Measurements from ENCODE around the gene VPS16. TPM values are rescaled to one million over a fixed set of nuclear protein-coding genes. Genes with fewer than 3 reads are reported as not detected.

VPS16 gene
- total and polyA plus RNA-seq, 2 of the 13 experiments (the other 11 are each of a cell fraction or from before 2014, with no cell fraction given): 34.2 to 35.4 TPM

DNA sequence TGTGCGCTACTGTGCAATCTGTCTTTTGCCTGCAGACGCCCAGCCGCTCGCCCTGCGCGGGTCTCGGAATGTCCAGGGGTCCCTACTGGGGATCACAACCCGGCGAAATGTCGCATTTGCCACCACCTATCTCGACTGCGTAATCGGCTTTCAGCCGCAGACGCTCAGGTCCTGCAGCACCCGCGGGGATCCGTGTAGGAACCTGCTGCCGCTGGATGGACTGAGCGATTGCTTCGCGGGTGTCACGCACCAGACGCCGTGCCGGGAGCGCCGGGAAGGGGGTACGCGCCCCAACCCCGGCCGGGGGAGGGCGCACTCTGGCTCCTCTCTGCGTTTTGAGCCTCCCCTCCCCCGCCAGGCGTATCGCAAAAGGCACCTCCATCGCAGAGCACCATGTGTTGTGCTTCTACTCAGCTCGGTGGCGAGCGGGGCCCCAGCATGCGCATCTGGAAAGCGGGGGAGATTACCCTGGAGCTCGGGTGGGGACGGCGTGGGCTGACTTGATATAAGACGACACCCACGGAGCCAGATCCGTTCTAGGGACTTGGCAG, 32.0 kb downstream of the VPS16 start (continued):
- TF ChIP-seq, protein P1, sequence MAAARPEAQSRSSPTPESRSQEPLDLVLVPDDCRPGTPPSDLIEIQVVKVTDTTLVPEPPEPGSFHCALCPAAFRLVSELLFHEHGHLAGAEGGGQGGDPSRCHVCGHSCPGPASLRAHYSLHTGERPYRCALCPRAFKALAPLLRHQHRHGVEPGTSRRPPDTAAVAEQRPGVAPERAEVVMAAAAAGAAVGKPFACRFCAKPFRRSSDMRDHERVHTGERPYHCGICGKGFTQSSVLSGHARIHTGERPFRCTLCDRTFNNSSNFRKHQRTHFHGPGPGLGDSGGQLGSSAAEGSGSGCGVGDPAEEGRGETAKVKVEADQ (CRISPR knock-in tag; IDR thresholded peaks at IDR 0.05; ENCODE audit: borderline replicate concordance): no peak
- TF ChIP-seq ZNF414 (CRISPR knock-in tag; IDR thresholded peaks at IDR 0.05): no peak
- no peak for TF ChIP-seq ZNF225 (CRISPR knock-in tag; IDR thresholded peaks at IDR 0.05)
- peak; percentile 82 for TF ChIP-seq MED8 (CRISPR knock-in tag; IDR thresholded peaks at IDR 0.05; ENCODE audit: insufficient replicate concordance)
- no peak for TF ChIP-seq SCMH1 (CRISPR knock-in tag; IDR thresholded peaks at IDR 0.05; ENCODE audit: borderline replicate concordance)
- TF ChIP-seq ZNF446 (CRISPR knock-in tag; IDR thresholded peaks at IDR 0.05): peak; percentile 77; the same call in 1 of the 2 replicates
- TF ChIP-seq GATA4 (IDR thresholded peaks at IDR 0.05; ENCODE audit: borderline replicate concordance, low read depth): no peak
- peak; percentile 68 for TF ChIP-seq FOXO1 (CRISPR knock-in tag; IDR thresholded peaks at IDR 0.05)
- TF ChIP-seq TAF15 (IDR thresholded peaks at IDR 0.05; ENCODE audit: low read depth, low read length, poor library complexity, severe bottlenecking): no peak
- no peak; the same call in 1 of the 2 replicates for TF ChIP-seq FIP1L1 (IDR thresholded peaks at IDR 0.05; ENCODE audit: borderline replicate concordance, insufficient read depth, low read depth, low read length)
- no peak for TF ChIP-seq NFRKB (IDR thresholded peaks at IDR 0.05)
- peak; percentile 49 for TF ChIP-seq FOSL2 (CRISPR knock-in tag; IDR thresholded peaks at IDR 0.05)
- no peak for TF ChIP-seq ZNF33A (CRISPR knock-in tag; IDR thresholded peaks at IDR 0.05; ENCODE audit: borderline replicate concordance)
- TF ChIP-seq, protein P2, sequence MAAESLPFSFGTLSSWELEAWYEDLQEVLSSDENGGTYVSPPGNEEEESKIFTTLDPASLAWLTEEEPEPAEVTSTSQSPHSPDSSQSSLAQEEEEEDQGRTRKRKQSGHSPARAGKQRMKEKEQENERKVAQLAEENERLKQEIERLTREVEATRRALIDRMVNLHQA (CRISPR knock-in tag; IDR thresholded peaks at IDR 0.05): no peak
- TF ChIP-seq, protein P3, sequence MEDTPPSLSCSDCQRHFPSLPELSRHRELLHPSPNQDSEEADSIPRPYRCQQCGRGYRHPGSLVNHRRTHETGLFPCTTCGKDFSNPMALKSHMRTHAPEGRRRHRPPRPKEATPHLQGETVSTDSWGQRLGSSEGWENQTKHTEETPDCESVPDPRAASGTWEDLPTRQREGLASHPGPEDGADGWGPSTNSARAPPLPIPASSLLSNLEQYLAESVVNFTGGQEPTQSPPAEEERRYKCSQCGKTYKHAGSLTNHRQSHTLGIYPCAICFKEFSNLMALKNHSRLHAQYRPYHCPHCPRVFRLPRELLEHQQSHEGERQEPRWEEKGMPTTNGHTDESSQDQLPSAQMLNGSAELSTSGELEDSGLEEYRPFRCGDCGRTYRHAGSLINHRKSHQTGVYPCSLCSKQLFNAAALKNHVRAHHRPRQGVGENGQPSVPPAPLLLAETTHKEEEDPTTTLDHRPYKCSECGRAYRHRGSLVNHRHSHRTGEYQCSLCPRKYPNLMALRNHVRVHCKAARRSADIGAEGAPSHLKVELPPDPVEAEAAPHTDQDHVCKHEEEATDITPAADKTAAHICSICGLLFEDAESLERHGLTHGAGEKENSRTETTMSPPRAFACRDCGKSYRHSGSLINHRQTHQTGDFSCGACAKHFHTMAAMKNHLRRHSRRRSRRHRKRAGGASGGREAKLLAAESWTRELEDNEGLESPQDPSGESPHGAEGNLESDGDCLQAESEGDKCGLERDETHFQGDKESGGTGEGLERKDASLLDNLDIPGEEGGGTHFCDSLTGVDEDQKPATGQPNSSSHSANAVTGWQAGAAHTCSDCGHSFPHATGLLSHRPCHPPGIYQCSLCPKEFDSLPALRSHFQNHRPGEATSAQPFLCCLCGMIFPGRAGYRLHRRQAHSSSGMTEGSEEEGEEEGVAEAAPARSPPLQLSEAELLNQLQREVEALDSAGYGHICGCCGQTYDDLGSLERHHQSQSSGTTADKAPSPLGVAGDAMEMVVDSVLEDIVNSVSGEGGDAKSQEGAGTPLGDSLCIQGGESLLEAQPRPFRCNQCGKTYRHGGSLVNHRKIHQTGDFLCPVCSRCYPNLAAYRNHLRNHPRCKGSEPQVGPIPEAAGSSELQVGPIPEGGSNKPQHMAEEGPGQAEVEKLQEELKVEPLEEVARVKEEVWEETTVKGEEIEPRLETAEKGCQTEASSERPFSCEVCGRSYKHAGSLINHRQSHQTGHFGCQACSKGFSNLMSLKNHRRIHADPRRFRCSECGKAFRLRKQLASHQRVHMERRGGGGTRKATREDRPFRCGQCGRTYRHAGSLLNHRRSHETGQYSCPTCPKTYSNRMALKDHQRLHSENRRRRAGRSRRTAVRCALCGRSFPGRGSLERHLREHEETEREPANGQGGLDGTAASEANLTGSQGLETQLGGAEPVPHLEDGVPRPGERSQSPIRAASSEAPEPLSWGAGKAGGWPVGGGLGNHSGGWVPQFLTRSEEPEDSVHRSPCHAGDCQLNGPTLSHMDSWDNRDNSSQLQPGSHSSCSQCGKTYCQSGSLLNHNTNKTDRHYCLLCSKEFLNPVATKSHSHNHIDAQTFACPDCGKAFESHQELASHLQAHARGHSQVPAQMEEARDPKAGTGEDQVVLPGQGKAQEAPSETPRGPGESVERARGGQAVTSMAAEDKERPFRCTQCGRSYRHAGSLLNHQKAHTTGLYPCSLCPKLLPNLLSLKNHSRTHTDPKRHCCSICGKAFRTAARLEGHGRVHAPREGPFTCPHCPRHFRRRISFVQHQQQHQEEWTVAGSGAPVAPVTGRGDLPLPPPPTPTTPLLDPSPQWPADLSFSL (CRISPR knock-in tag; IDR thresholded peaks at IDR 0.05): no peak
- TF ChIP-seq POLR2A (IDR thresholded peaks at IDR 0.05; ENCODE audit: insufficient read depth in 1 of 2, low read depth in 2 of 2, low read length in 2 of 2): peak in 1 of 2 experiments; percentile 50; a peak in 2 of 4 replicates
- 0 out of 2 replicates have a peak, but pooled peaks have one; percentile 49 for TF ChIP-seq ZNF543 (CRISPR knock-in tag; IDR thresholded peaks at IDR 0.05)
- peak; percentile 58 for TF ChIP-seq RNF2 (conservative IDR thresholded peaks at IDR 0.05; ENCODE audit: low read depth)
- TF ChIP-seq ZNF724P (CRISPR knock-in tag; IDR thresholded peaks at IDR 0.05; ENCODE audit: borderline replicate concordance): no peak; the same call in 1 of the 2 replicates
- TF ChIP-seq ZNF333 (CRISPR knock-in tag; IDR thresholded peaks at IDR 0.05; ENCODE audit: borderline replicate concordance): peak; percentile 24
- TF ChIP-seq ZNF788 (CRISPR knock-in tag; IDR thresholded peaks at IDR 0.05; ENCODE audit: borderline replicate concordance): peak; percentile 85
- no peak; the same call in 1 of the 2 replicates for TF ChIP-seq ZC3H4 (CRISPR knock-in tag; IDR thresholded peaks at IDR 0.05; ENCODE audit: borderline replicate concordance)
- TF ChIP-seq IRX3 (CRISPR knock-in tag; IDR thresholded peaks at IDR 0.05; ENCODE audit: borderline replicate concordance, low read depth): 0 out of 2 replicates have a peak, but pooled peaks have one; percentile 43

Data from HepG2 (cell line).